HG02840 (cell line): ENCODE data around the gene DLG2.

Experiments
- ATAC-seq: cut with Tn5 transposase; IDR thresholded peaks from one replicate; pipeline ENCODE4 v1.9.1; 2021; ENCODE audit warnings: mild to moderate bottlenecking, moderate library complexity, moderate number of reproducible peaks; ENCODE audit not compliant: unreplicated experiment, low FRiP score

Gene DLG2

DNA sequence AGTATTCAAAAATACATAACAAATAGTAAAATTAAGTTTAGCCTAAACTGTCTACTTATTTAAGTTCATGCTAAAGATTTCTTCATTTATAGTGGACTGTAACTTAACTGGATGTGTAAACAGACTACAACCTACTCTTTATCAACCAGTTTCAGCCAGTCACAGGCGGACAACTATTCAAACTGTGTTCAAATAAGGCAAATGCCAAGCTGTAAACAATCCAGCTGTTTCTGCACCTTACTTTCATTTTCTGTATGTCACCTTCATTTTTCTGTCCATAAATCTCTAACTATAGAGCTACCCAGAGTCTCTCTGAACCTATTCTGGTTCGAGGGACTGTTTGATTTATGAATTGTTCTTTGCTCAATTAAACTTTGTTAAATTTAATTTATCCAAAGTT, 992.8 kb downstream of the DLG2 start:
- no peak for ATAC-seq

- no peak for ATAC-seq
Observed at GRCh38 chr11:84628871-84629620, 998.1 kb downstream of the DLG2 start.

GRCh38 chr11:84626256-84626655, 1000.9 kb downstream of the DLG2 start:
- no peak for ATAC-seq

DNA sequence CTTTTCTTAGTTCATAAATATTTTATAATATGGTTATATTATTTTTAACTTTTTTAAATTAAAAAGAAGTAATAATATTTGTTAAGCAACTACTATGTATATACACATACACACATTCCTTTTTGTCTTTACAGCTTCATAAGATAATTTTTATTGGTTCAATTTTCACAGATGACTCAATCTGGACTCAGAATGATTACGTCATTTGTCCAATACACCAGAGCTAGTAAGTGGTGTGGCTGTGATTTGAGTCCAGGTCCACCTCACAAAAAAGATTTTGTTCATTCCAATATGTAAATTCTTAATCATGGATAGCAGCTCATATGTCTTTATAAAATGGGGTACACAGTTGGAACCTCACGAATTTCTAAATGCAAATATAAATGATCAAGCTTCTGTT, 1014.5 kb downstream of the DLG2 start:
- no peak for ATAC-seq

DNA sequence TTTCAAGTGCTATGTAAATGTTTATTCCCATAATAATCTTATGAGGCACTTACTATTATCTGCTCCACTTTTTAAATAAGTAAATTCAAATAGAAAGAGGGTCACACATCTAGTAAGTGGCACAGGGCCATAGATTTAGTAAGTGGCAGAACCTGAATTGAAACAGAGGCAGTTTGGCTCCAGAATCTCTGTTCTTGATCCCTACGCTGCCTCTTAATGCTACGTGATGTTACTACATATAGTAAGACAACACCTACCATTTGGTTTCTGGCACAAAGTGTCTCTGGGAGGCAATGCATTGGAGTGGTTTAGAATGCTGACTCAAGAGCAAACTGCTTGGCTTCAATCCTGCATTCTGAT, 1018.3 kb downstream of the DLG2 start:
- ATAC-seq: no peak

DNA sequence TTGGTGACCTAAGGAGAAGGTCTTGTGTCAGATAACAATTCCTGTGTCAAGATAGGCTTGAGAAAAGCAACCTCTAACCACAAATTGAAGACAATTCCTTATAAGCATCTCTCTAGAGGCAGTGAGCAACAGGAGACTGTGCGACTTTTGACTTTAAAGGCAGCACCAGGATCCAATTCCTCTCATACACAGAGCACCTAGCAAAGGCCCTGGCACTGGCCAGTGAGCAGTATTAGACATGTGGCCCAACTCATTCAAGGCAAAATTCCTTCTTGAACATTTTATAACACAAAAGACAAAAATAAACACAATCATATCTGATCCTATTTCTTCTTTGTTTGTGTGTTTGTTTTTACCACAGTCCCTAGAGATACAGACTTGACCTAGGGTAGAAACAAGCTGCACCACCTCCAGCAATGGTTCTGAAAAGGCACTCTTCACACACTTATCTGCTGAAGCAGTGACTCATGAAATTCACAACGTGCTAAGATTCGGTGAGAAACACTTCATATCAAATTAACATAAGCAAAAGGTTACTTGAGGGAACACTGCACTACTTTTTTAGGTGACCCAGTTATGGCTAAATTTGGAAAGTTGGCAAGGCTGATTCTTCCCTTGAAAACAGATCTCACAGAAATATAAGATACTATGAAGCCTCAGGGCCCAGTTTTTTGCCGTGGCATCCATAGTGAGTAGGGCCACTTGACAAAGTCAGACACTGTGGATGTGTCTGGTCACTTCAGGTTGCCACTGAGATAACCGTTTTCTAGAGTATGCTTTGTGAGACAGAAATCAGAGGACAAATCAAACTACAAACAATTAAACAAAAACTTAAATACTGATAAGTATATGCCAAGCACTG, 1018.9 kb downstream of the DLG2 start:
- no peak for ATAC-seq

GRCh38 chr11:84594602-84595001, 1032.5 kb downstream of the DLG2 start:
- ATAC-seq: no peak

- ATAC-seq: no peak
Observed at GRCh38 chr11:84590106-84590505, 1037.0 kb downstream of the DLG2 start.

DNA sequence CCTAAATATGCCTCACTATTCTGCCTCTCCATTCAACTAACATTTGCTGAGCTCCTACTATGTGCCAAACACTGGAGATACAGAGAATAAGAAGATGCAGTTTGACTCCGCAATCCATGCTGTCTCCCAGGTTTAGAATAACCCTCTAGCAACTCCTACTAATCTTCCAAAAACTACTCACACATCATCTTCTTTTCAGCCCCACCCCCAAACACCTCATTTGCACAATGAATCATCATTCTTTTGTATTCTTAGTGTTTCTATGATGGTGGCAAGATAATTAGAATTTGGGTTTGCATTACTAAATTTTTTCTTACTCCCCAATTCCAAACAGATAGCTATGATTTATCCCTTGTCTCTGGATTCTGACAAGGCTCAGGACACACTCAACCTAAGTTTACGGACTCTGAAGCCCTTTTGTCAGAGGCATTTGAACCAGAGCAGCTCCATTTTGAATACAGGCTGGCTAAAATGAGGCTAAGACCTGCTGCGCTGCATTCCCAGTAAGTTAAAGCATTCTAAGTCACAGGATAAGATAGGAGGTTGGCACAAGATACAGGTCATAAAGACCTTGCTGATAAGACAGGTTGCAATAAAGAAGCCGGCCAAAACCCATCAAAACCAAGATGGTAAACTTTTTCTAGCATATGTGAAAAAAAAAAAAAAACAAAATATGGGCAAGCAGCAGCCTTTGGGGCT, 1038.9 kb downstream of the DLG2 start:
- ATAC-seq: no peak

DNA sequence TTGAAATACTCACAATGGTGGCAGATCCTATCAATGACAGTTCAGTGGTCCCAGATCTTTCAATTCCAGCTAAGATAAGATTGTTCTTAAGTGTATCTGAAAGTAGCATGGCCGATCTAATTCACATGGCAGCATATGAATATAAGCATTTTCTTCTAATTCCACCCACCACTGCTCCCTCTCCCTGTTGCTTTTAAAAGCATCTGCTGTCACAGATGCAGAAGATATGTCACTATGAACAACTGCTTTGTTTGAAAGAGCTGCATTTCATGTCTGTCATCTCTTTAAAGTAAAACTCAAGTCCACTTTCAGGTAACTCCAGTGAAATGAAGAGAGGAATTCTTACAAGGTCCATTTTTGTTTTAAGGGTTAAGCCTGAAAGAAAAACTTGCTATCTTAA, 1044.0 kb downstream of the DLG2 start:
- ATAC-seq: no peak

DNA sequence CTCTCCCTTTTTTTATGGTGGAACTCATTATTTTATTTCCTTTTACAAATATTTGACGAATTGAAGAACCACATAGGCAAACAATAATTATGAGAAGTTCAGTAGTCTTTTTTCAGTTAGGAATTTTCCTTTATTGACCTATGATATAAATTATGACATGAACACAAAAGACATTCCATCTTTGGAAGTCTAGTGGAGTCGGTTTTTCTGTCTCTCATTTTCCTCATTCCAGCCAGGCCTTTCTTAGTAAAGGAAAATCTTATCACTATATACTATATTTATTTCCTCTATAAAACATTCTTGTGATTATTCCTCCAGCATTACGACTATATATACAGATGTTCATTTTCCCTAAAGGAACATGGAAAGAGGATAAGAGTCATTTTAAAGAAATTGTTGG, 1046.1 kb downstream of the DLG2 start:
- ATAC-seq: no peak

DNA sequence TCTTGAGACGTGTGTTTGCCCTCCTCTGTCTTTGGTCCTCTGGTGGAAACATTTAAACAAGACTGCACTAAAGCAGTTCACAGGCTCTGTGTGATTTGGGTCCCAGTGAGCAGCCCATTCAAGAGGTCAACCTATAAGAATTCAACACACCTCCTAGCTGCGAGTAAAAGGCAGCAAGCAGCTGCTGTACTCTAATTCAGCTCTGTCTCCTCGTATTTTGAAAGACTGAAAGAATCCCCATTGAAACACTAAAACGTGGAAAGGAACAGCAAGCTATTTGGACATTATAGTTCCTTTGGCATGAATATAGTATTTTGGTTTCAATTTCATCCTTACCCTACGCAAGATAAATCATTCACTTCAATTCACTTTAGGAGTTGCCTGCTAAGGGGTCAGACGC, 1046.7 kb downstream of the DLG2 start:
- no peak for ATAC-seq

DNA sequence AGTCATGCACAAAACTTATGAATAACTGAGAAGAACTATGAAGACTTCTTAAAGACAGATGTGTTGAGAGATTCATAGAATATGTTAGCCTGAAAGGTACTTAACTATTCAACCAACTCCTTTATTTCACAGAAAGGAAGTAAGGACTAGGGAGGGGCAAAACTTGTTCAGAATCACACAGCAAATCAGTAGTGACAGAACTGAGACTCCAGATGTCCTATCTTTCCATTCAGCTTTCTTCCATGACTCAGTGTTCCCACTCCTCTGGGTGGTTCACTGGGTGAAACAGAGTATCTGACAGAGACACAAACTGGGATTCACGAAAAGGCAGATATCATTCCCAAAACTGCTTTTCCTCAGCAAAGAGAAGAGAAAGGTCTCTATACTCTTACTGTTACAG, 1053.3 kb downstream of the DLG2 start:
- ATAC-seq: no peak

DNA sequence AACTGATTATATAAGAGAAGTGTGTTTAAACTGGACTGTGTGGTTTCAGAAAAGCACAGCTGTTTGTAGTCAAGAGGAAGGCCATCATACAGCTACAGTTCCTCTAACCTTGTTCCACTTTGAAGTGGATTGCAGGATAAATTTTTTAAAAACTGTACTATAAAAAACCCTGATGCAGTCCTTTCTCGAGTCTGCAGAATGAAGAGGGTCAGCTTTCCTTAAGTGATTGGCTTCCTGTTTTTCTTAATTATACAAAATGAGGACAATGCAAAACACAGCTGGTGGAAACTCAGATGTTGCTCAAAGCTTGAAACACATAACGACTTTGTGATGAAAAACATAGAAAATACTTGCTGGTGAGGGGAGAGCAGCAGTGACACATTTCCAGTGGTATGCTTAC, 1060.5 kb downstream of the DLG2 start:
- ATAC-seq: no peak

DNA sequence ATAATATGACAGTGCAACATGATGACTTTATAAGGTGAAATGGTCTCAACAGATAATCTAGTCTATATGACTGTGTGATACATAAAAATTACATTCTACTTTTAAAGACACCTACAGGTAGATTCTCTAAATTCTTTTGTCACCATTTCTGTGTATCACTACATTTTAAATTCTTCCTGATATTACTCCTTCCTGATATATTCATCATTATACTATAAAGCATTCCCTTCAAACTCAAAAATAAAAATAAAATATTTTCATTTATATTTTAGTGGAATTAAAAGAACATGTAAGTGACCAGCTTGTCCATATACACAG, 1062.3 kb downstream of the DLG2 start:
- no peak for ATAC-seq

DNA sequence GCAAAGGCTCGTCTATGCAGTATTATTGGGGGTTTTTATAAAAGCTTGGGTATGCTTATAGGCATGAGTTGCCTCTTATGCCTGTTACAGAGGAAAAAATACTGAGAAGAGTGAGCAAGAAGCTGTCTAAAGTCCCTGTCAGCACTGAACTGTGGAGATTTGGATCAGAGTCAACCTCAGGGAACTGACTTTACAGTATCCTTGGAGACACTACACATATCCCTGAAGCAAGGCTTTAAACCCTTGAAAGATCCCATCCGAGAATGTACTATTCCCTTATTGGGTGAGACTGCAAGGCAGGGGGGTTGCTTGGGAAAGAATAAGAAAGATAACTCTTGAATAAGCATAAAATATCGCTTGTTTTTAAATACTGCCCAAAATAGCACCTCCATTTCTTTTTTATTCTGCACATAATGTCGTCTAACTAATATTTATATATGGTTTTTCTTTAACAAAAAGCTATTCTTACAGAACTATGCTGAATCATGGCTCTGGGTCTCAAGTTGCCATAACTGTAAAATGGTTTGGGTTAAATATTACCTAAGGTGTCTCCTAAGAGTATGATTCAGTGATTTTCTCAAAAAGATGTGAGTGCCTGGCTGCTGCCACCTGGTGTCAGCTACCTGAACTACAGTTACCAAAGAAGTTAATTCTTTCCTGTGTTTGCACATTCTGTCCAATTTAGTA, 1062.8 kb downstream of the DLG2 start:
- peak; percentile 62 for ATAC-seq

DNA sequence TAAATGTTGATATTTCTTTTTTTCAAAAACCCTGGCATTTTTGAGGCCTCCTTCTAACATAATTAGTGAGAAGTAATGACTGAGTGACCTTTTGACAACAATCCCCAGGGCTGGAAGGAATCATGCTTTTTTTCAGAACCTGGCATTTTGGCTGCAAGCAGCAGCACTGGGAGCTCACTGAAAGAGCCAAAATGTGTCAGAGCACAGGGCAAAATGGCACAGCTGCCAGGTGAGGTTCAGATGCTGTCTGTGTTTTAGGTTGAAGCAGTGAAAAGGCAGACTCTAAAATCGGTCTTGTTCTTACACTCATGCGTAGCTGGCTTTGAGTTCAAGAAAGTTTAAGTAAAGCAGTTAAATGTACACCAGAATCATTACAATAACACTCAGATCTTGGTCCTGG, 1063.8 kb downstream of the DLG2 start:
- ATAC-seq: no peak

GRCh38 chr11:84560206-84560605, 1066.9 kb downstream of the DLG2 start:
- no peak for ATAC-seq

- ATAC-seq: peak; percentile 85
Observed at GRCh38 chr11:84558085-84558905, 1068.8 kb downstream of the DLG2 start.

GRCh38 chr11:84552791-84553190, 1074.4 kb downstream of the DLG2 start:
- no peak for ATAC-seq
